Measurements from ENCODE around the gene OR13J1.
"Not testable (repeated sequence)": the region's sequence is repeated elsewhere in the genome, so short reads cannot be mapped to it uniquely, and the experiment has no call there.

OR13J1 gene

DNA sequence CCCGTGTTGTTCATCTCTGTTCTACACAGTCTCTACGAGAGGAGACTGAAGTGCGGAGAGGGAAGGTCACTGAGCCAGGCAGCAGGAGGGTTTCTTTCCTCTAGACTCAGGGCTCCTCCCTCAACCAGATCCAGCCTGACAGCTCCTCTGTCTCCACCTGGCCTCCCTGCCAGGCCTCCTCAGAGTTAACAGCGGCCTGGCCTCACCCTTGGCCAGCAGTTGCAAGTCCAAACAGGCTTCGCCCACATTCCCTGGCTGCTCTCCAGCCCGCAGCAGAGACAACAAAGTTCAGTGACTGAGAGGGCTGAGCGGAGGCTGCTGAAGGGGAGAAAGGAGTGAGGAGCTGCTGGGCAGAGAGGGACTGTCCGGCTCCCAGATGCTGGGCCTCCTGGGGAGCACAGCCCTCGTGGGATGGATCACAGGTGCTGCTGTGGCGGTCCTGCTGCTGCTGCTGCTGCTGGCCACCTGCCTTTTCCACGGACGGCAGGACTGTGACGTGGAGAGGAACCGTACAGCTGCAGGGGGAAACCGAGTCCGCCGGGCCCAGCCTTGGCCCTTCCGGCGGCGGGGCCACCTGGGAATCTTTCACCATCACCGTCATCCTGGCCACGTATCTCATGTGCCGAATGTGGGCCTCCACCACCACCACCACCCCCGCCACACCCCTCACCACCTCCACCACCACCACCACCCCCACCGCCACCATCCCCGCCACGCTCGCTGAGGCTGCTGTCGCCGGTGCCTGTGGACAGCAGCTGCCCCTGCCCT, 35.9 kb upstream of the OR13J1 start, which contains the start of gene HRCT1:
Gene HRCT1, plus strand, starts transcription at position 291 of the 768 bp plus-strand sequence. Its CDS starts 86 bp downstream, at position 377.
- Histone ChIP-seq H3K4me3 (no peak within 1 kb of the TSS), H3K27ac (peak within 1 kb of the TSS in 20 of 21 experiments; percentile 47 to 94 (median 82))

DNA sequence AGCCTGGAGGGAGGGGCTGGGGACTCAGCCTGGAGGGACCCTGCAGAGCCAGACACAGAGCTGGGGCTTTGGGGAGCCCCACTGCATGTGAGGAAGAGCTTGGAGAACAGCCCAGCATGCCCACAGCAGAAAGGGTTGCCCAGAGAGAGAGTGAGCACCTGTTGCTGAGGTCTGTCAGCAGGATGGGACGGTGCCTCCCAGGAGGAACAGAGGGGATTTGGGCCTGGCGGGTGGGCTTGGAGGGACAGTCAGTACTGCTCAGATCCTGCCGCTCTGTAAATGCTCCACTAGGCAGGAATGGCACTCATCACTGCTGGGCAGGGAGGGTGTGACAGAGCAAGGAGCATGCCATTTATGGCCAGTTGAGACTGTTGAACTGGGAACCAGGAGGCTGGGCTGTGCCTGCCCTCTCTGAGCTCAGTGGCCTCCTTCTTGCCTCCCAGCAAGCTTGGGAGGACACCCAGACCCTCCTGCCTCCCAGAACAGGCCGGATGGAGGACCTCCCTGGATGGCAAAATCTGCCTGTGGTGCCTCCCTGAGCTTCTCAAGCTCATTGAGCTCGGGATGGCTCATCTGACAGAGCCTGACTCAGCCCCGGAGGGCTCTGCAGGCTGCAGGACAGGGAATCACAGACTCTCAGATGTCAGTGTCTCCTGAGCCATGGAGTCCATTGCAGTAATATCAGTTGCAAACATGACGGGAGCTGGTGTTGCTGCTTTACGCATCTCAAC, 35.0 kb upstream of the OR13J1 start:
- peak overlapping the region in 16 of 21 experiments; percentile 47 to 94 (median 82) for H3K27ac ChIP-seq
- H3K4me3 ChIP-seq: no peak overlapping the region

DNA sequence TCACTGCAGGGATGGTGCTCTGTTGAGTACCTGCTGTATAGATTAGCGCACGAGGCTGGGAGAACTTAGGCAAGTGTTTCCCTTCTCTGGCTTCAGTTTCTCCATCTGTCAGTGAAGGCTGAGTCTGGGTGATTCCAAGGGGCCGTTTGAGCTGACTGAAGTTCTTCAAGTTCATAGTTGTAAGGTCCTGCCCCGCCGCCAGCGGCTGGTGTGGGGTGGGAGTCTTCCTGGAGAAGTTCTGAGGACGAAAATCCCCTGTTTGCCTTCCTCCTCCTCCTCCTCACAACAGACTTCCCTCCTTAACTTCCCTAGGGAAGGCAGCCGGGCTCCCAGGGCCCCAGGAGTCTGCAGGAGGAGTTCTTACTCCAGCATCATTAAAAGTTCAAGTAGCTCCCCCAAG, 34.1 kb upstream of the OR13J1 start:
- Histone ChIP-seq H3K27ac (peak overlapping the region in 3 of 21 experiments; percentile 25 to 57 (median 43)), H3K4me3 (no peak overlapping the region)

DNA sequence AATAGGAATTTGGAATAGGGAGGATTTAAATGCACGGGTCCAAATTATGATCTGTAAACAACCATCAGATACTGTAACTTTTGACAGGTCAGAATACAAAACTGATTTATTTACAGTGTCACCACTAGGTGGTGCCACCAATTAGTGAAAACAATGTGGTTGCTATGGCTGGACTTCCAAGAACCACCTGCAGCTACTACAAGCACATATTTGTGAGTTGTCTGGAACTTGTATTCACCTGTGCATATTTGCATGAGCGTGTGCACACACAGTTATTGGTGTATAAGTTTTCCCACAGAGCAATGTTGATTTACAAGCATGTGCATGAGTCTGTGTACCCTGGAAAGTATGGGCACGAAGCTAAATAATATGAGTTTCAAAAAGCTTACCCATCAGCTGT, 32.8 kb upstream of the OR13J1 start:
- Histone ChIP-seq H3K4me3 (no peak overlapping the region), H3K27ac (no peak overlapping the region)

DNA sequence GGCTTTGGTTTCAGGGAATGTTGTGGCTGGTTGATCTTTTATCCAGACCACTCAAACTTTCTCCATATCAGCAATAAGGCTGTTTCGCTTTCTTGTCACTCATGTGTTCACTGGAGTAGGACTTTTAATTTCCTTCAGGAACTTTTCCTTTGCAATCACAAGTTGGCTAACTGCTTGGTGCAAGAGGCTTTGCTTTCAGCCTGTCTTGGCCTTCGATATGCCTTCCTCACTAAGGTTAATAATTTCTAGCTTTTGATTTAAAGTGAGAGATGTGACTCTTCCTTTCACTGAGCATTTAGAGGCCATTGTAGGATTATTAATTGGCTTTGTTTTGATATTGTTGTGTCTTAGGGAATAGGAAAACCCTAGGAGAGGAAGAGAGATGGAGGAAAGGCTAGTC, 28.8 kb upstream of the OR13J1 start:
- no peak overlapping the region for H3K27ac ChIP-seq
- H3K4me3 ChIP-seq: no peak overlapping the region

DNA sequence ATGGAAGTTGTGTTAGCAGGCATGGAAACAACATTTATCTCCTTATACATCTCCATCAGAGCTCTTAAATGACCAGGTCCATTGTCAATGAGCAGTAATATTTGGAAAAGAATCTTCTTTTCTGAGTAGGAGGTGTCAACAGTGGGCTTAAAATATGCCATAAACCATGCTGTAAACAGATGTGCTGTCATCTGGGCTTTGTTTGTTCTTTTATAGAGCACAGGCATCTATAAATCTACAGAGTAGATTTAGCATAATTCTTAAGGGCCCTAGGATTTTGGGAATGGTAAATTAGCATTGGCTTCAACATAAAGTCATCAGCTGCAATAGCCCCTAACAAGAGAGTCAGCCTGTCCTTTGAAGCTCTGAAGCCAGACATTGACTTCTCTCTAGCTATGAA, 28.1 kb upstream of the OR13J1 start:
- H3K4me3 ChIP-seq: no peak overlapping the region
- no peak overlapping the region for H3K27ac ChIP-seq

DNA sequence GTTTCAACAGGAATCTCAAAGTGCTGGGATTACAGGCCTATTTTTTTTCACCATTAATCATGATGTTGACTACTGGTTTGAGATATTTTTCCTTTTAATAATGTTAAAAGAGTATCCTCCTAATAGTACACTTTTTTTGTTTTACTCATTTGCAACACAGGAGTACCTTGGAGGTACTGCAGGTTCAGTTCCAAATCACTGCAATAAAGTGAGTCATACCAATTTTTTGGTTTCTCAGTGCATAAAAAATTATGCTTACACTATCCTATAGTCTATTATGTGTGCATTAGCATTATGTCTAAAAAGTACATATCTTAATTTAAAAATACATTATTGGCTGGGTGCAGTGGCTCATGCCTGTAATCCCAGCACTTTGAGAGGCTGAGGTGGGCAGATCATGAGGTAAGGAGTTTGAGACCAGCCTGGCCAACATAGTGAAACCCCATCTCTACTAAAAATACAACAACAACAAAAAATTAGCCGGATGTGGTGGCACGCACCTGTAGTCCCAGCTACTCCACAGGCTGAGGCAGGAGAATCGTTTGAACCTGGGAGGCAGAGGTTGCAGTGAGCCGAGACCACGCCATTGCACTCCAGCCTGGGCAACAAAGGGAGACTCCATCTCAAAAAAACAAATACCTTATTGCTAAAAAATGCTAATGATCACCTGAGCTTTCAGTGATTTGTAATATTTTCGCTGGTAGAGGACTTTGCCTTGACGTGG, 27.3 kb upstream of the OR13J1 start:
- not testable (repeated sequence) for H3K27ac ChIP-seq, H3K4me3 ChIP-seq

DNA sequence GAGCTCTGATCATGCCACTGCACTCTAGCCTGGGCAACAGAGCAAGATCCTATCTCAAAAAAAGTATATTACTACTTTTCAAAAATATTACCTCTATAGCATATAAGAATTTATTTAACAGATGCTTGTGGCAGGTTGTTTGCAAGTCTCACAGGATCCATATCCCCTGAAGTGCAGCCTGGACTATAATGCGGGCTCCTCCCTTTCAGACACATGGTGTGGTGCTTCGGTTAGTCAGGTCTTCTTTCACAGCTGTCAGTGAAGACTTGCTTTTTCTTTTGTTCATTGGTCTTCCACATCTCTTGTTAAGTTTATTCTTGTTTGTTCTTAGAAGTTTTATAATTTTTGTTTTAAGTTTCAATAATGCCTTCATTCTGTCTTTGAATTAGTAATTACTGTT, 26.4 kb upstream of the OR13J1 start:
- Histone ChIP-seq H3K27ac (no peak overlapping the region), H3K4me3 (no peak overlapping the region)

DNA sequence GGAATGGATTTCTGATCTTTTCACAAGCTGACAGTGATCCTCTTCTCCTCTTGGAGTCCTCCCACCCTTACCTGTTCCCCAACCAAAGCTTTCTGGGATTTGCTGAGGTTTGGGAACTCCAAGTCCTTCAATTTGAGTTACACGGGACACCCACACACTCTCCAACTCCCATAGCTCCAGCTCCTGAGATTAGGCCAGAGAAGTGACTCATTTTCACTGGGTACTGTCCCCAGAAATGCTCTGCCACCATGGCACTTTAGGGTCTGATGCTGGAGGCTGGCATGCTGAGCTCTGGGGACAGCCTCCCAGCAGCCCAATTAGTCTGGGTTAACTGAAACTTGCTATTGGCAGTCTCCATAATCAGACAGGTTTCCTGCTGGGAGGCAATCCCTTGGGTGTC, 21.9 kb upstream of the OR13J1 start:
- Histone ChIP-seq H3K4me3 (no peak overlapping the region), H3K27ac (no peak overlapping the region)

DNA sequence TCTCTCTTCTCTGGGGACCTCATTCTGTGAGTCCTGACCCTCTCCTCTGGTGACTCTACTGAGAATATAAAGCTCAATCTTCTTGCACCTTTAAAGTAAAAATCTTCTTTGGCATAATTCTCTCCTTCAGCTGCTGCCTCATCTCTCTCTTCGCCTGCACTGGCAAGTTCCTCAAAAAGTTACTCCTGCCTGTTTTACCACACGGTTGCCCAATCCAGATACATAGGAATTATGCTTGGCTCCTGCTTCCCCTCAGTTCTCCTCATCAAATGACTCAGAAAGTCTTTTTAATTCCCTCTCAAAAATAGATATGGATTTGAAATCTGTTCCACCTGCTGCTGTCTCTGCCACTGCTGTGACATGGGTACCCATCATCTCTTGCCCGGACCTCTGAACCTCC, 21.4 kb upstream of the OR13J1 start:
- Histone ChIP-seq H3K4me3 (no peak overlapping the region), H3K27ac (no peak overlapping the region)

DNA sequence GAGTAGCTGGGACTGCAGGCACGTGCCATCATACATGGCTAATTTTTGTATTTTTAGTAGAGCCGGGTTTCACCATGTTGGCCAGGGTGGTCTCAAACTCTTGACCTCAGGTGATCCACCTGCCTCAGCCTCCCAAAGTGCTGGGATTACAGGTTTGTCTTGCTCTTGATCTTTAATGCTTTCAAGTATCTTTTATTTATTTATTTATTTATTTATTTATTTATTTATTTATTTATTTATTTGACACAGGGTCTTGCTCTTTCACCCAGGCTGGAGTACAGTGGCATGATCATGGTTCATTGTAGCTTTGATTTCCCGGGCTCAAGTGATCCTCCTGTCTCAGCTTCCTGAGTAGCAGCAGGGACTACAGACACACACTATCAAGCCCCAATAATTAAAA, 14.7 kb upstream of the OR13J1 start:
- not testable (repeated sequence) for H3K27ac ChIP-seq, H3K4me3 ChIP-seq

DNA sequence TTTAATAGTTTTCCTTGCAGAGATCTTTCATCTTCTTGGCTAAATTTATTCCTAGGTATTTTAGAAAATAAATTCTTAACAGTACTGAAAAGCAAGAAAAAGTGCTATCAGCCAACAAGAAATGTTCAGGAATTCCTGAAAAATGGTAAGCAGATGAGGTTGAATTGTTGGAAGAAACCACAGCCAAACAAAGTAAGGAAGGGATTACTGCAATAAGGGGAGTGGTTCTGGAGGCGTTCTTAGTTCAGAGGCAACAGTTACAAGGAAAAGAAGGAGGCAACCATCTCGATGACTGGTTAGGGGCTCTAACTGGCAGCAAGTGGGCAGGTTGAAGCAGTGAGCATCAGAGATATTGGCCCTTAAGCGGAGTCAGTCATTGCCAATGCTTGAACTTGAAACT, 12.8 kb upstream of the OR13J1 start:
- H3K4me3 ChIP-seq: no peak overlapping the region
- peak overlapping the region in 1 of 21 experiments; percentile 3 for H3K27ac ChIP-seq

DNA sequence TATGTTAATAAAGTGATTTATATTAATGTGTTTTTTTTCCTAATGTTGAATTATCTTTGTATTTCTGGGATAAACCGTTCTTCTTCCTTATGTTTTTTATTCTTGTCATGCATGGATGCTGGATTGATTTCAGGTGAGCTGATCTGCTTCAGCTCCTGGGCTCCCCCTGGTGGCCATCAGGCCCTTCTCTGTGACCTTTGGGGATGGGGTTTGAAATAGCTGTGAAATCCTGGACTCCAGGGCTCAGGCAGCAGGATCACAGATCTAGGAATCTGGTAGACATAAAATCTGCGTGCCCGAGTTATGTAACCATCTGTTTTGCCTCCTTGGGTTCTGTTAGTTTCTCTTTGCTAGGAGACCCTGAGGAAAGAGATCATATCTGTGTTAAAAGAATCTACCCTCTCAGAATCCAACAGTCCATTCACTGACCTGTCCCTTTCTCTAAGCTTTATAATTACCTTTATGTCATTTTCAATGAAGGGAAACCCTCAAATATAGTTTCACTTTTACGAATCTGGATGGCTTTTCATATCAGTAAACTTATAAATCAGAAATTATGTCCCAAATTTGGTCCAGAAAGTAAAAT, 12.2 kb upstream of the OR13J1 start:
- Histone ChIP-seq H3K4me3 (no peak overlapping the region), H3K27ac (peak overlapping the region in 1 of 21 experiments; percentile 3)

DNA sequence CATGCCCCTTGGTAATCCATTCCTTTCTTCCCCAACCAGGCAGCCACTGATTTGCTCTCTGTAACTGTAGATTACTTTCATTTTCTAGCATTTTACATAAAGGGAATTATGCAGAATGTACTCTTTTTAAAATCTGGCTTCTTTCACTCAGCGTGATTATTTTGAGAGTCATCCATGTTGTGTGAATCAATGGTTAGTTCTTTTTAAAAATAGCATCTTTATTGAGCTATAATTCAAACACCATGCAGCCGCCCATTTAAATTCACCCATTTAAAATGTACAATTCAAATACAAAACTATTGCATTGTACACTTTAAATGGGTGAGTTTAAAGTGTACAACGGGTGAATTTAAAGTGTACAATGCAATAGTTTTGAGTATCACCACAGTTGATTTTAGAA, 2.3 kb upstream of the OR13J1 start:
- H3K4me3 ChIP-seq: no peak overlapping the region
- no peak overlapping the region for H3K27ac ChIP-seq

DNA sequence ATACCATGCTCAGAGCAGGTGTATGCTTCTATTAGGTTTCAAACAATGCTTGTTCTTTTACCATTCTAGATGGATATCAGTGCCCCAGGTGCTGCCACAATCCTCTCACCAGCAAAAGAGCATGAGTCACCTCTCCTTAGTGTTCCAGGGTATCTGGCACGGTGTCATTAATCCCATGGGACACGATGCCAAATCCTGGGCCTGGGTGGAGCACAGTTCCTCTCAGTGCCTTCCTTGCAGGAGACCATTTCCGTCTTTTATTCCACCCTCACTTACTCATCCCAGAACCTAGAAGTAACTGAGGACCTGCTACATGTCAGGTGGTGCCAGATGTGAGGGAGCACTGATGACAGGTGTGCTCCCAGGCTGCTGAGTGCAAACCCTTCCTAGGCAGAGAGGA, 1.3 kb upstream of the OR13J1 start:
- no peak overlapping the region for H3K27ac ChIP-seq
- no peak overlapping the region for H3K4me3 ChIP-seq

DNA sequence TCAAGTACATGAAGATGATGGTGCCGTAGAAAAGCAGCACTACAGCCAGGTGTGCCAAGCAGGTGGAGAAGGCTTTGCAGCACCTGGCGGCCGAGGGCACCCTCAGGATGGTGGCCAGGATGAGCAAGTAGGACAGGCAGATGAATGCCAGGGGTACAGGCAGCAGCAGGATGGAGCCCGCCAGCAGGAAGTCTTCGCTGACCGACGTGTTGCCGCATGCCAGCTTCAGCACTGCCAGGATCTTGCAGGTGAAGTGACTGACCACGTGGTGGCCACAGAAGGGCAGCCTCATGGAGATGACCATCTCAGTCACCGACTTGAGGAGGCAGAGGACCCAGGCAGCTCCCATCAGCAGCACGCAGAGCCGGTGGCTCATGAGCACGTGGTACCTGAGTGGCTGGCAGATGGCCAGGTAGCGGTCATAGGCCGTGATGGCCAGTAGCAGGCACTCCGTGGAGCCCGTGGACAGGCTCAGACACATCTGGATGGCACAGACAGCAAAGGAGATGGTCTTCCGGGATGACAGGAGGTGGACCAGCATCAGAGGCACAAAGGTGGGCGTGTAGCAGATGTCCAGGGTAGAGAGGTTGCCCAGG, 482 bp downstream of the OR13J1 start:
- Histone ChIP-seq H3K27ac (no peak overlapping the region), H3K4me3 (no peak overlapping the region)

DNA sequence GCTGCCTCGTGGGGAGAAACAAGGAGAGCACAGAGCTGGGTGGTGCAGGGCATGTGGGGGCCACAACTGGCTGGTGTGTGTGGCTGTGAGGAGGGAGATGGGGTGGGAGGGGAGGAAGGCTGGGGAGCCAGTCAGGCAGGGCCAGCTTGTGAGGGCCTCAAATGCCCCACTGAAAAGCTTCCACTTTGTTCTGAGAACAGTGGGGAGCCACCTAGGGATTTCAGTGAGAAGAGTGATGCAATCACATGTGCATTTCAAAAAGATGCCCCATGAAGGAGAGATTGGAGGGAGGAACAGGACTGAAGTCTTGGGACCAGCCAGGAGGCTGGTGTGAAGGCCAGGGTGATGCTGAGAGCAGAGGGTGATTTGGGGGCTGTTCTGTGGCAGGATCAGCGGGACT, 1.3 kb downstream of the OR13J1 start:
- no peak overlapping the region for H3K4me3 ChIP-seq
- H3K27ac ChIP-seq: no peak overlapping the region

DNA sequence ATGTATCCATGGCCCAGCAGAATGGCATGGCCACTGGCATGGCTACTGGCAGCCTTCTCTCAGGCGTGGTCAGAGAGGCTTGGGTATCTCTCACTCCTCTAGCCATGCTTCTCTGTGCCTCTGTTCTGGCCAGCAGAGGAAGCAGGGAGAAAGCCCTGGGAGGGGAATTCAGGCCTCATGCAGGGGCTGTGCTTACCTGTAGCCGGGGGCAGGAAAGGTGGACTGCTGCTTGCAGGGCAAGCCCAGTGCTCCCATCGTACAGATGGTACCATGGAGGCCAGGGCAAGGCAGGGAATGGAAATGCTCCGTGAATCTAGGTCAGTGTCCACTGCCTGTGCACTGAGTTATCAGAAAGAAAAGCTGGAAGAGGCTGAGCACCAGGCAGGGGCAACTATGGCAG, 2.7 kb downstream of the OR13J1 start:
- H3K27ac ChIP-seq: no peak overlapping the region
- no peak overlapping the region for H3K4me3 ChIP-seq

DNA sequence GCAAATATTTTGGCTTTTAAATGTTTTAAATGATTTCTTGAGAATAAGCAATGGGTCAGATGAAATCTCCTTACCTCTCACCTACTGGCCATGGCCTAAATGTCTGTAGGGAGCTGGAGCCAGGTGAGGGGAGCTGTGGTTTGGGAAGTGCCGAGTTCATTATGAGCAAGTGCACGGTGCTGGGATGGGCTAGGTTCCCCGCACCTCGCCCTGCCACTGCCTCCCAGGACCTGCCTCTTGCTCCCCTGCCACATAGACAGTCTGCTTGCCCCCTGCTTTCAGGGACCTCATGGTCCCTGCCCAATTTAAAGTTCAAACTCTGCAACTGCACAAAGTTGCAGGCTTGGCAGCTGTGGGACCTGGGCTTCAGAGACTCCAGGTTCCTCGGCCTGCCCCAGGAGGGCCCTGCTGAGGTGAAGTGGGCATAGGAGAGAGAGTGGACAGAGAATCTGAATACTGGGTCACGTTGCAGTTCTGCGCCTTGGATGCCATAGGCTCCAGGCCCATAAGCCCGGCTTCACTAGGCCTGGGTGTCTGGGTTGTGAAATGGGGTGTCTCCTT, 5.4 kb downstream of the OR13J1 start:
- no peak overlapping the region for H3K27ac ChIP-seq
- no peak overlapping the region for H3K4me3 ChIP-seq

DNA sequence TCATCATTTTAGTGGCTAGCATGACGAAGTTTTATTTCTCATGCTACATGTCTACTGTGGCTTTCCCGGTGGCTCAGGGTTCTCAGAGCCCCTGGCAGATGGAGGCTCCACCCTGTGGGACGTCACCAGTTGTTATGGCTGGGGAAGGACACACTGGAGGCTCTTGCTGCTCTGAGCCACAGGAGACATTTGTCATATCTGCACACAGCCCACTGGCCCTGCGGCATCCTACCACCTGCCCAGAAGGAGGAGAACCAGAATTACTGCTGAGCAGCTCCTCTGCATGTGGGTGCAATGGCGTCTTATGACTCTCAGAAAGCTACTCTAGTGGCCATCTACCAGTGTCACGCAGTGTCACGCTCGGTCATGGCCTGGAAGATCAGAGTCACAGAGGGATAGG, 6.6 kb downstream of the OR13J1 start:
- H3K27ac ChIP-seq: no peak overlapping the region
- H3K4me3 ChIP-seq: no peak overlapping the region

Data from skin epidermis (tissue), 12 donors.